Measurements from ENCODE around the gene PDE6A. TPM values are rescaled to one million over a fixed set of nuclear protein-coding genes. Genes with fewer than 3 reads are reported as not detected.

Gene PDE6A
- polyA plus RNA-seq, 2 of the 4 experiments (the other 2 are of a cell fraction), result 0.28 to 0.35 TPM

DNA sequence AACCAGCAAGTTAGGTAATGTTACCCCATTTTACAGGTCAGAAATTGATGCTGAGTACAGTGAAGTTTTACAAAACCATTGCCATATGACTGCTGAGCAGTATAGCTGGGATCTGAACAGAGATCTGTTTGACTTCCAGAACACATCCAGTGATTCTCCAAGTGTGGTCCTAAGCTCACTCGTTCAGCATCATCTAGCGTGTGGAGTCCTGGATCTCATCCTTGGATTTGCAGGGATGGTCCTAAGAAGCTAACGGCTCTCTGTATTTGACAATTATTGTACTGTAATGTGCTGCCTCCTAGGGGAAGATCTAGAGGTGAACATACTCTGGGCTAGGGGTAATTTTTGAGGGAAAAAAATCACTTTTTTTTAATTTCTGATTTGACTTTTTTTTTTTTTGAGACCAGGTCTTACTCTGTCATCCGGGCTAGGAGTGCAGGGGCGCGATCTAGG lies 17.4 kb upstream of the PDE6A start:
- POLR2A ChIA-PET, result interaction anchor here (0.7 to 4.0 kb wide), 6 partner anchors 27 to 180 kb away, joined by 3 to 61 read pairs (median 4); partner anchors contain the start of genes HMGXB3 and TIGD6

DNA sequence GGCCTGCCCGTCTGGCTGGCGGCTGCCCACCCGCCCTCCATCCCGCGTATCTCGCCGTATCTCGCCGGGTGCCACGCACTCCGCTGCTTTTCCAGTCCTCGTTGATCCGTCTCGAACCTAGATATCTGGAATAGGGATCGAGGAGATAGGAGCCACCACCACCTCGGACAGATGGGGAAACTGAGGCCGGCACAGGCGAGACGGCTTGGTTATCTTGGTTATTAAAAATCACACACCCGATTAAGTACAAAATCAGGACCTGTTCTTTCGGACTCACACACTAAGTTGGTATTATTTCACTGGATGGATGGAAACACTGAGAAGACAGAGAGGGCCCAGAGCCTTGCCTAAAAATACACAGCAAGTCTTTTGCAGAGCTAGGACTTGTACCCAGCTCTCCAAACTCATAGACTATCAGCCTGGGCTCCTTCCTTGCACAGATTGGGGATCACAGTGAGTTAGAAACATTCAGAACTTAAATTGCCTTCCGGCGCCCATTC lies 16.6 kb upstream of the PDE6A start:
- no peak for TF ChIP-seq NR3C1 (IDR thresholded peaks at IDR 0.05)
- TF ChIP-seq, protein P1, sequence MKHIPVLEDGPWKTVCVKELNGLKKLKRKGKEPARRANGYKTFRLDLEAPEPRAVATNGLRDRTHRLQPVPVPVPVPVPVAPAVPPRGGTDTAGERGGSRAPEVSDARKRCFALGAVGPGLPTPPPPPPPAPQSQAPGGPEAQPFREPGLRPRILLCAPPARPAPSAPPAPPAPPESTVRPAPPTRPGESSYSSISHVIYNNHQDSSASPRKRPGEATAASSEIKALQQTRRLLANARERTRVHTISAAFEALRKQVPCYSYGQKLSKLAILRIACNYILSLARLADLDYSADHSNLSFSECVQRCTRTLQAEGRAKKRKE (CRISPR knock-in tag; IDR thresholded peaks at IDR 0.05; ENCODE audit: low read depth), result 0 out of 2 replicates have a peak, but pooled peaks have one; percentile 16
- ChIA-PET POLR2A (interaction anchor here (0.9 to 4.0 kb wide), 13 partner anchors 14 to 295 kb away, joined by 3 to 61 read pairs (median 4); partner anchors contain the start of genes HMGXB3 and TIGD6), CTCF (interaction anchor here (0.6 to 16.5 kb wide), 24 partner anchors 10 to 342 kb away, joined by 3 to 594 read pairs (median 9); partner anchors contain the start of gene PDE6A)
- FAIRE-seq (no peak), ATAC-seq (peak in 1 of 2 experiments; percentile 31; a peak in 3 of 6 replicates), DNase-seq (ENCODE audit: low read depth in 1 of 2, low spot score in 1 of 2) (no peak)
- Histone ChIP-seq H3K9me3 (no peaks in the 10 kb centered on the region), H3K4me3 (peak overlapping the region; percentile 81), H3K4me2 (peak overlapping the region; percentile 80), H3K4me1 (peaks cover 48% of the 10 kb centered on the region), H3K27ac (peak overlapping the region; percentile 91 to 96)
- 9% methylated on average over 22 of the region's 23 CpGs for WGBS (ENCODE audit: missing lambda C conversion rate)

More for the DNA sequence above, 17.4 kb upstream of the PDE6A start:
- peak; percentile 38 to 42; a peak in 4 of 6 replicates for ATAC-seq
- TF ChIP-seq, protein P2, sequence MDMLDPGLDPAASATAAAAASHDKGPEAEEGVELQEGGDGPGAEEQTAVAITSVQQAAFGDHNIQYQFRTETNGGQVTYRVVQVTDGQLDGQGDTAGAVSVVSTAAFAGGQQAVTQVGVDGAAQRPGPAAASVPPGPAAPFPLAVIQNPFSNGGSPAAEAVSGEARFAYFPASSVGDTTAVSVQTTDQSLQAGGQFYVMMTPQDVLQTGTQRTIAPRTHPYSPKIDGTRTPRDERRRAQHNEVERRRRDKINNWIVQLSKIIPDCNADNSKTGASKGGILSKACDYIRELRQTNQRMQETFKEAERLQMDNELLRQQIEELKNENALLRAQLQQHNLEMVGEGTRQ (IDR thresholded peaks at IDR 0.05), result no peak
- TF ChIP-seq CBX2 (IDR thresholded peaks at IDR 0.05; ENCODE audit: borderline replicate concordance, low read depth), result no peak
- TF ChIP-seq RFX5 (IDR thresholded peaks at IDR 0.05), result no peak
- TF ChIP-seq ZFP36 (IDR thresholded peaks at IDR 0.05; ENCODE audit: borderline replicate concordance, partially characterized antibody), result no peak
- no peak for TF ChIP-seq EHMT2 (IDR thresholded peaks at IDR 0.05; ENCODE audit: low read depth)
- no peak for TF ChIP-seq HDAC2 (IDR thresholded peaks at IDR 0.05)
- no peak for TF ChIP-seq NR3C1 (IDR thresholded peaks at IDR 0.05)
- TF ChIP-seq HOXB13 (CRISPR knock-in tag; IDR thresholded peaks at IDR 0.05; ENCODE audit: low read depth), result no peak
- TF ChIP-seq, protein P3, sequence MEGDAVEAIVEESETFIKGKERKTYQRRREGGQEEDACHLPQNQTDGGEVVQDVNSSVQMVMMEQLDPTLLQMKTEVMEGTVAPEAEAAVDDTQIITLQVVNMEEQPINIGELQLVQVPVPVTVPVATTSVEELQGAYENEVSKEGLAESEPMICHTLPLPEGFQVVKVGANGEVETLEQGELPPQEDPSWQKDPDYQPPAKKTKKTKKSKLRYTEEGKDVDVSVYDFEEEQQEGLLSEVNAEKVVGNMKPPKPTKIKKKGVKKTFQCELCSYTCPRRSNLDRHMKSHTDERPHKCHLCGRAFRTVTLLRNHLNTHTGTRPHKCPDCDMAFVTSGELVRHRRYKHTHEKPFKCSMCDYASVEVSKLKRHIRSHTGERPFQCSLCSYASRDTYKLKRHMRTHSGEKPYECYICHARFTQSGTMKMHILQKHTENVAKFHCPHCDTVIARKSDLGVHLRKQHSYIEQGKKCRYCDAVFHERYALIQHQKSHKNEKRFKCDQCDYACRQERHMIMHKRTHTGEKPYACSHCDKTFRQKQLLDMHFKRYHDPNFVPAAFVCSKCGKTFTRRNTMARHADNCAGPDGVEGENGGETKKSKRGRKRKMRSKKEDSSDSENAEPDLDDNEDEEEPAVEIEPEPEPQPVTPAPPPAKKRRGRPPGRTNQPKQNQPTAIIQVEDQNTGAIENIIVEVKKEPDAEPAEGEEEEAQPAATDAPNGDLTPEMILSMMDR (IDR thresholded peaks at IDR 0.05), result peak; percentile 87
- TF ChIP-seq GATA3 (IDR thresholded peaks at IDR 0.05; ENCODE audit: borderline replicate concordance), result no peak
- peak; percentile 87 to 89 for TF ChIP-seq RAD21 (conservative IDR thresholded peaks at IDR 0.05 in 1 of 2, IDR thresholded peaks at IDR 0.05 in 1 of 2)
- TF ChIP-seq FOSL2 (IDR thresholded peaks at IDR 0.05), result no peak
- TF ChIP-seq FOSL2 (CRISPR knock-in tag; IDR thresholded peaks at IDR 0.05), result no peak; the same call in 1 of the 2 replicates
- no peak for TF ChIP-seq RCOR1 (IDR thresholded peaks at IDR 0.05; ENCODE audit: low read depth, low read length)
- no peak for TF ChIP-seq TP53 (CRISPR knock-in tag; IDR thresholded peaks at IDR 0.05)
- TF ChIP-seq SREBF2 (IDR thresholded peaks at IDR 0.05), result no peak
- no peak for TF ChIP-seq HOXB5 (CRISPR knock-in tag; IDR thresholded peaks at IDR 0.05)
- TF ChIP-seq, protein P4, sequence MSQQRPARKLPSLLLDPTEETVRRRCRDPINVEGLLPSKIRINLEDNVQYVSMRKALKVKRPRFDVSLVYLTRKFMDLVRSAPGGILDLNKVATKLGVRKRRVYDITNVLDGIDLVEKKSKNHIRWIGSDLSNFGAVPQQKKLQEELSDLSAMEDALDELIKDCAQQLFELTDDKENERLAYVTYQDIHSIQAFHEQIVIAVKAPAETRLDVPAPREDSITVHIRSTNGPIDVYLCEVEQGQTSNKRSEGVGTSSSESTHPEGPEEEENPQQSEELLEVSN (IDR thresholded peaks at IDR 0.05; ENCODE audit: borderline replicate concordance, low read depth), result no peak
- no peak for TF ChIP-seq RNF2 (IDR thresholded peaks at IDR 0.05; ENCODE audit: borderline replicate concordance, low read depth)
- TF ChIP-seq, protein P5, sequence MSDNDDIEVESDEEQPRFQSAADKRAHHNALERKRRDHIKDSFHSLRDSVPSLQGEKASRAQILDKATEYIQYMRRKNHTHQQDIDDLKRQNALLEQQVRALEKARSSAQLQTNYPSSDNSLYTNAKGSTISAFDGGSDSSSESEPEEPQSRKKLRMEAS (IDR thresholded peaks at IDR 0.05), result no peak
- peak; percentile 45; the same call in 1 of the 2 replicates for TF ChIP-seq RARB (CRISPR knock-in tag; IDR thresholded peaks at IDR 0.05)
- TF ChIP-seq, protein P6, sequence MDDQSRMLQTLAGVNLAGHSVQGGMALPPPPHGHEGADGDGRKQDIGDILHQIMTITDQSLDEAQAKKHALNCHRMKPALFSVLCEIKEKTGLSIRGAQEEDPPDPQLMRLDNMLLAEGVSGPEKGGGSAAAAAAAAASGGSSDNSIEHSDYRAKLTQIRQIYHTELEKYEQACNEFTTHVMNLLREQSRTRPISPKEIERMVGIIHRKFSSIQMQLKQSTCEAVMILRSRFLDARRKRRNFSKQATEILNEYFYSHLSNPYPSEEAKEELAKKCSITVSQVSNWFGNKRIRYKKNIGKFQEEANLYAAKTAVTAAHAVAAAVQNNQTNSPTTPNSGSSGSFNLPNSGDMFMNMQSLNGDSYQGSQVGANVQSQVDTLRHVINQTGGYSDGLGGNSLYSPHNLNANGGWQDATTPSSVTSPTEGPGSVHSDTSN (IDR thresholded peaks at IDR 0.05), result no peak
- peak; percentile 86 for TF ChIP-seq SMC3 (IDR thresholded peaks at IDR 0.05)
- no peak for TF ChIP-seq JUN (IDR thresholded peaks at IDR 0.05)
- no peak for TF ChIP-seq EP300 (IDR thresholded peaks at IDR 0.05)
- H3K9me3 ChIP-seq, result no peaks in the 10 kb centered on the region
- 30% methylated on average over 6 of the region's 6 CpGs for WGBS (ENCODE audit: missing lambda C conversion rate)
- DNase-seq (ENCODE audit: low read depth in 1 of 2, low spot score in 1 of 2), result peak; percentile 80
- peaks cover 43% of the 10 kb centered on the region for H3K4me1 ChIP-seq
- peak overlapping the region; percentile 81 for H3K4me3 ChIP-seq
- H3K4me2 ChIP-seq, result peak overlapping the region; percentile 80
- H3K27ac ChIP-seq, result peak overlapping the region; percentile 91 to 96; a peak in 4 of 6 replicates
- no peak for FAIRE-seq
- CTCF ChIA-PET, result interaction anchor here (0.6 to 16.5 kb wide), 55 partner anchors 9 to 451 kb away, joined by 3 to 594 read pairs (median 4); partner anchors contain the start of genes CD74, PDE6A and PPARGC1B

Measured in A549 (cell line).